SK-N-SH treated with all-trans-retinoic acid at 6 μM for 48 hours (cell line): Measurements from ENCODE around the gene ATP8B3.

Experiments used
- ATAC-seq: fragments of 200-7000 bp; cut with Tn5 transposase; 3 replicates; pipeline ENCODE4 v1.9.1; 2020; ENCODE audit warnings: mild to moderate bottlenecking, moderate library complexity
- ARNTL ChIP-seq: fragments of 450-650 bp; formaldehyde crosslinking; IDR thresholded peaks from 2 replicates; pipeline ENCODE4 v1.5.0; 2020; ENCODE audit warnings: low read depth, mild to moderate bottlenecking, moderate library complexity, borderline replicate concordance
- BACH2 ChIP-seq: fragments of 250-450 bp; sonication (Bioruptor Pico); IDR thresholded peaks from 2 replicates; pipeline ENCODE4 v1.9.0; 2021; ENCODE audit warnings: mild to moderate bottlenecking, borderline replicate concordance
- CREB5 ChIP-seq: fragments of 250-450 bp; sonication (Bioruptor Pico); IDR thresholded peaks from 2 replicates; pipeline ENCODE4 v1.5.1; 2020; ENCODE audit warnings: low read depth, mild to moderate bottlenecking, moderate library complexity
- ESRRG ChIP-seq: fragments of 250-450 bp; sonication (Bioruptor Pico); IDR thresholded peaks from 2 replicates; pipeline ENCODE4 v1.6.1; 2021; ENCODE audit warnings: mild to moderate bottlenecking
- GLIS3 ChIP-seq: fragments of 250-450 bp; sonication (Bioruptor Pico); IDR thresholded peaks from 2 replicates; pipeline ENCODE4 v1.5.0; 2020; ENCODE audit warnings: mild to moderate bottlenecking, moderate library complexity
- ISL1 ChIP-seq: fragments of 250-450 bp; sonication (Bioruptor Pico); IDR thresholded peaks from 2 replicates; pipeline ENCODE4 v2.1.2; 2022; ENCODE audit warnings: mild to moderate bottlenecking, moderate library complexity
- OSR1 ChIP-seq: fragments of 250-450 bp; sonication (Bioruptor Pico); IDR thresholded peaks from 2 replicates; pipeline ENCODE4 v1.8.0; 2022; ENCODE audit warnings: moderate library complexity, mild to moderate bottlenecking, inconsistent platforms
- PATZ1 ChIP-seq: fragments of 250-450 bp; sonication (Bioruptor Pico); IDR thresholded peaks from 2 replicates; pipeline ENCODE4 v1.8.0; 2020; ENCODE audit warnings: mild to moderate bottlenecking, moderate library complexity, borderline replicate concordance
- POU6F1 ChIP-seq: fragments of 250-450 bp; sonication (Bioruptor Pico); IDR thresholded peaks from 2 replicates; pipeline ENCODE4 v1.8.0; 2021; ENCODE audit warnings: low read depth, mild to moderate bottlenecking, moderate library complexity, borderline replicate concordance
- PPARA ChIP-seq: fragments of 250-450 bp; sonication (Bioruptor Pico); IDR thresholded peaks from 2 replicates; pipeline ENCODE4 v1.5.0; 2020; ENCODE audit warnings: mild to moderate bottlenecking, borderline replicate concordance
- RARB ChIP-seq: fragments of 250-450 bp; sonication (Bioruptor Pico); IDR thresholded peaks from 2 replicates; pipeline ENCODE4 v1.8.0; 2021; ENCODE audit warnings: mild to moderate bottlenecking, moderate library complexity
- TCF4 ChIP-seq: fragments of 250-450 bp; sonication (Bioruptor Pico); IDR thresholded peaks from 2 replicates; pipeline ENCODE4 v1.8.0; 2021; ENCODE audit warnings: mild to moderate bottlenecking, moderate library complexity, borderline replicate concordance
- TOX ChIP-seq: fragments of 250-450 bp; sonication (Bioruptor Pico); IDR thresholded peaks from 2 replicates; pipeline ENCODE4 v1.8.0; 2021; ENCODE audit warnings: mild to moderate bottlenecking, moderate library complexity, borderline replicate concordance
- TSHZ2 ChIP-seq: fragments of 250-450 bp; sonication (Bioruptor Pico); IDR thresholded peaks from 2 replicates; pipeline ENCODE4 v1.5.0; 2020; ENCODE audit warnings: mild to moderate bottlenecking, moderate library complexity
- ZC3H10 ChIP-seq: fragments of 250-450 bp; sonication (Bioruptor Pico); IDR thresholded peaks from 2 replicates; pipeline ENCODE4 v1.5.1; 2021; ENCODE audit warnings: mild to moderate bottlenecking, moderate library complexity
- ZFP3 ChIP-seq: fragments of 250-450 bp; sonication (Bioruptor Pico); IDR thresholded peaks from 2 replicates; pipeline ENCODE4 v1.5.0; 2020; ENCODE audit warnings: mild to moderate bottlenecking, moderate library complexity
- ZNF565 ChIP-seq: fragments of 450-650 bp; formaldehyde crosslinking; conservative IDR thresholded peaks from 2 replicates; pipeline ENCODE4 v1.5.0; 2020; ENCODE audit warnings: low read depth, mild to moderate bottlenecking, moderate library complexity
- ZNF70 ChIP-seq: fragments of 450-650 bp; formaldehyde crosslinking; IDR thresholded peaks from 2 replicates; pipeline ENCODE4 v1.5.0; 2020; ENCODE audit warnings: mild to moderate bottlenecking, moderate library complexity
- ZNF8 ChIP-seq: fragments of 450-650 bp; formaldehyde crosslinking; IDR thresholded peaks from 2 replicates; pipeline ENCODE4 v1.5.0; 2020; ENCODE audit warnings: mild to moderate bottlenecking, moderate library complexity
- TF ChIP-seq, protein P1 (sequence below): fragments of 250-450 bp; sonication (Bioruptor Pico); IDR thresholded peaks from 2 replicates; pipeline ENCODE4 v1.5.1; 2021; ENCODE audit warnings: mild to moderate bottlenecking, moderate library complexity

The ATP8B3 gene

DNA sequence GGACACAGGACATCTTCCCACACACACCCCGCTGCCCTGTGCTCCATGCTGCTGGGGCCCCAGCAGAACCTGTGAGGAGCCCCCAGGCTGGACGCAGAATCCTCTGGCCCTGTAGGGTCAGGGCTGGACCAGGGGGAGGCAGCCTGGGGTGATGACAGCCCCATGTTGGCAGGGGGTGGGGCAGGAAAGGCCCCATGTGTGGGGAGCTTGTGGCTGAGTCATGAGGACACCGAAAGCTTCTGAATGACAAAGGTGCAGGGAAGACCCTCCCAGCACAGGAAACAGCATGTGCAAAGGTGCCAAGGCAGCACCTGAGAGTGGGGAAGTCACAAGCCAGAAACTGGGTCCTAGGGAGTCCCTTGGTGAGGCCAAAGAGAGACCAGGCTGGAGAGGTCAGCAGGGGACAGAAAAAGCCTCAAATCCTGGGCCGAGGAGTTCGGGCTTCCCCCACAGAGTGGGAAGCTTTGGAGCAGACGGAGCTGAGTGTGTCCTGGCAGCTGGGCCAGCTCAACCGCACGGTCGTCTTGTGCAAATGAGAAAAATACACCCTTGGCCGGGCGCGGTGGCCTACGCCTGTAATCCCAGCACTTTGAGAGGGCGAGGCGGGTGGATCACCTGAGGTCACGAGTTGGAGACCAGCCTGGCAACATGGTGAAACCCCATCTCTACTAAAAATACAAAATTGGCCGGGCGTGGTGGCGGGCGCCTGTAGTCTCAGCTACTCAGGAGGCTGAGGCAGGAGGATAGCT, 17.5 kb downstream of the ATP8B3 start:
- TF ChIP-seq ESRRG (CRISPR knock-in tag): no peak
- no peak for TF ChIP-seq BACH2 (CRISPR knock-in tag)
- no peak for TF ChIP-seq PATZ1 (CRISPR knock-in tag)
- TF ChIP-seq OSR1 (CRISPR knock-in tag): no peak
- no peak for TF ChIP-seq PPARA (CRISPR knock-in tag)
- TF ChIP-seq ZFP3 (CRISPR knock-in tag): no peak
- no peak for TF ChIP-seq ARNTL (CRISPR knock-in tag)
- TF ChIP-seq GLIS3: no peak
- TF ChIP-seq POU6F1 (CRISPR knock-in tag): no peak
- TF ChIP-seq ISL1 (CRISPR knock-in tag): no peak
- TF ChIP-seq ZNF8 (CRISPR knock-in tag): no peak
- TF ChIP-seq, protein P1, sequence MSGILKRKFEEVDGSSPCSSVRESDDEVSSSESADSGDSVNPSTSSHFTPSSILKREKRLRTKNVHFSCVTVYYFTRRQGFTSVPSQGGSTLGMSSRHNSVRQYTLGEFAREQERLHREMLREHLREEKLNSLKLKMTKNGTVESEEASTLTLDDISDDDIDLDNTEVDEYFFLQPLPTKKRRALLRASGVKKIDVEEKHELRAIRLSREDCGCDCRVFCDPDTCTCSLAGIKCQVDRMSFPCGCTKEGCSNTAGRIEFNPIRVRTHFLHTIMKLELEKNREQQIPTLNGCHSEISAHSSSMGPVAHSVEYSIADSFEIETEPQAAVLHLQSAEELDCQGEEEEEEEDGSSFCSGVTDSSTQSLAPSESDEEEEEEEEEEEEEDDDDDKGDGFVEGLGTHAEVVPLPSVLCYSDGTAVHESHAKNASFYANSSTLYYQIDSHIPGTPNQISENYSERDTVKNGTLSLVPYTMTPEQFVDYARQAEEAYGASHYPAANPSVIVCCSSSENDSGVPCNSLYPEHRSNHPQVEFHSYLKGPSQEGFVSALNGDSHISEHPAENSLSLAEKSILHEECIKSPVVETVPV (CRISPR knock-in tag): no peak
- TF ChIP-seq TSHZ2 (CRISPR knock-in tag): no peak
- no peak for TF ChIP-seq ZNF565

DNA sequence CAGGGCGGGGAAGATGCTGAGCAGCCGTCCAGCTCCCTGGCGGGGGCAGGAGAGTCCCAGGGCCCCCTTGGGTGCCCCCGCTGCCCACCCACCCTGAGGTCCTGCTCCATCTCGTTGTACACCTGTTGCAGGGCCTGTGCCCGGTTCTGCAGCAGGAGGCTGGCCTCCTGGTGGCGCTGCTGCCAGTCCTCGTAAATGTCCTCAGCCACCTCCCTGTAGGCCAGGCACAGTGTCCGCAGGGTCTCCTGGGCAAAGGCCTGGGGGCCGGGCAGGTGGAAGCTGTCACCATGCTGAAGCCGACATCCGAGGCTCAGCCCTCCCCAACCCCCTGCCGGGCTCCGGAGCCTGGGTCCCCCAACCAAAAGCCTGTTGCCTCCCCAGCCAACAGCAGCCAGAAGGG, 20.2 kb downstream of the ATP8B3 start:
- ATAC-seq: no peak
- TF ChIP-seq PATZ1 (CRISPR knock-in tag) (no peak), GLIS3 (no peak), RARB (CRISPR knock-in tag) (no peak), OSR1 (CRISPR knock-in tag) (no peak), ZNF70 (CRISPR knock-in tag) (no peak), ARNTL (CRISPR knock-in tag) (no peak), ZNF565 (no peak), ESRRG (CRISPR knock-in tag) (no peak), ISL1 (CRISPR knock-in tag) (no peak), TOX (CRISPR knock-in tag) (no peak), BACH2 (CRISPR knock-in tag) (no peak), ZFP3 (CRISPR knock-in tag) (no peak), TSHZ2 (CRISPR knock-in tag) (no peak), ZC3H10 (CRISPR knock-in tag) (no peak), PPARA (CRISPR knock-in tag) (no peak), ZNF8 (CRISPR knock-in tag) (no peak), CREB5 (CRISPR knock-in tag) (no peak), TCF4 (no peak)
- TF ChIP-seq, protein P1 (CRISPR knock-in tag): no peak
- TF ChIP-seq, all 23 proteins: peak for 0

More for the DNA sequence above, 17.5 kb downstream of the ATP8B3 start:
- ATAC-seq: no peak
